Measurements from ENCODE around the gene CACNA1B.

GRCh38 chr9:138115506-138115905 is 237.9 kb downstream of the CACNA1B start:
- TF ChIP-seq CTCF (IDR thresholded peaks at IDR 0.05) (no peak), POLR2AphosphoS5 (IDR thresholded peaks at IDR 0.05) (no peak), EP300 (IDR thresholded peaks at IDR 0.05) (no peak), POLR2A (IDR thresholded peaks at IDR 0.05) (no peak)

Data from gastroesophageal sphincter (tissue), 3 donors.